H1 (cell line): ENCODE results near the gene RAB1A. TPM values are rescaled to one million over a fixed set of nuclear protein-coding genes. Genes with fewer than 3 reads are reported as not detected.

Source experiments
- CTCF ChIA-PET: fragments of 300-600 bp; sonication (Branson Sonifier 250); formaldehyde crosslinking; loops from one replicate; lab custom pipeline; 2021; ENCODE audit not compliant: partially characterized antibody; lab: Charles Lee
- POLR2A ChIA-PET: fragments of 300-600 bp; sonication (Branson Sonifier 250); formaldehyde crosslinking; loops from one replicate; lab custom pipeline; 2021; ENCODE audit warnings: inconsistent platforms; ENCODE audit not compliant: partially characterized antibody; lab: Charles Lee
- DNase-seq, 2 experiments: peaks; one replicate each; pipeline versions ENCODE4 v3.0.0 to v3.0.0-alpha.2; 2010 to 2022; ENCODE audit warnings: low spot score in 2 of 2, low read depth in 1 of 2, mixed read lengths in 1 of 2
- FAIRE-seq: peaks from 2 replicates; lab custom pipeline; 2011; peaks lifted over from hg19 to GRCh38; lab: Jason Lieb, UNC
- H2AFZ ChIP-seq: 2 replicates; pipeline ENCODE4 v1.8.1; 2012; ENCODE audit warnings: low read length, inconsistent platforms
- H2AK5ac ChIP-seq: 2 replicates; pipeline ENCODE4 v1.6.1; 2013; ENCODE audit warnings: low read depth, low read length
- H2BK120ac ChIP-seq: replicated peaks from 2 replicates; pipeline ENCODE3; 2013; ENCODE audit warnings: low read depth, low read length, inconsistent platforms
- H2BK12ac ChIP-seq: 2 replicates; pipeline ENCODE4 v1.6.1; 2013; ENCODE audit warnings: low read depth, low read length
- H2BK15ac ChIP-seq: 2 replicates; pipeline ENCODE4 v1.6.1; 2013; ENCODE audit warnings: low read length
- H2BK20ac ChIP-seq: 2 replicates; pipeline ENCODE4 v1.6.1; 2013; ENCODE audit warnings: low read length
- H2BK5ac ChIP-seq: 2 replicates; pipeline ENCODE4 v1.6.1; 2013; ENCODE audit warnings: low read depth, low read length
- H3K14ac ChIP-seq: 2 replicates; pipeline ENCODE4 v1.6.1; 2013; ENCODE audit warnings: inconsistent platforms; ENCODE audit not compliant: insufficient read length
- H3K18ac ChIP-seq: 2 replicates; pipeline ENCODE4 v1.6.1; 2013; ENCODE audit warnings: low read length; ENCODE audit errors: extremely low read depth
- H3K23ac ChIP-seq: 2 replicates; pipeline ENCODE4 v1.6.1; 2013; ENCODE audit warnings: inconsistent platforms; ENCODE audit not compliant: insufficient read length
- H3K23me2 ChIP-seq: 2 replicates; pipeline ENCODE4 v1.6.1; 2013; ENCODE audit warnings: low read depth, low read length
- H3K27ac ChIP-seq: 2 replicates; pipeline ENCODE4 v1.6.1; 2011; ENCODE audit warnings: low read depth, low read length, inconsistent platforms
- H3K27me3 ChIP-seq, 4 experiments: replicated peaks in 1 of 4; 1 replicate in 1 of 4; 2 replicates in 3 of 4; pipeline versions ENCODE4 v1.6.1 to v1.8.1; 2011 to 2013; ENCODE audit warnings: low read length in 3 of 4, mild to moderate bottlenecking in 3 of 4, inconsistent platforms in 2 of 4, mixed read lengths in 2 of 4, moderate library complexity in 1 of 4; ENCODE audit not compliant: control insufficient read depth in 3 of 4, insufficient read depth in 3 of 4; ENCODE audit errors: extremely low read depth in 1 of 4
- H3K36me3 ChIP-seq, 4 experiments: 2 replicates each; pipeline versions ENCODE4 v1.6.1 to v1.8.1; 2011 to 2013; ENCODE audit warnings: mild to moderate bottlenecking in 4 of 4, low read length in 3 of 4, moderate library complexity in 2 of 4, control low read depth in 1 of 4, inconsistent platforms in 1 of 4; ENCODE audit not compliant: insufficient read depth in 4 of 4, control insufficient read depth in 2 of 4
- H3K4ac ChIP-seq: replicated peaks from 2 replicates; pipeline ENCODE3; 2013; ENCODE audit warnings: low read length, low read depth, mixed read lengths, inconsistent platforms; ENCODE audit not compliant: insufficient read length
- H3K4me1 ChIP-seq, 4 experiments: replicated peaks in 1 of 4; 1 replicate in 1 of 4; 2 replicates in 3 of 4; pipeline versions ENCODE4 v1.6.1 to v1.8.1; 2011 to 2013; ENCODE audit warnings: low read length in 3 of 4, inconsistent platforms in 2 of 4, mixed read lengths in 1 of 4; ENCODE audit not compliant: insufficient read depth in 4 of 4, control insufficient read depth in 3 of 4
- H3K4me2 ChIP-seq, 2 experiments: 2 replicates each; pipeline versions ENCODE4 v1.6.1 to v1.8.1; 2011 to 2013; ENCODE audit warnings: low read depth in 2 of 2, low read length in 2 of 2, control low read depth in 1 of 2, inconsistent platforms in 1 of 2, mild to moderate bottlenecking in 1 of 2; ENCODE audit not compliant: insufficient read depth in 1 of 2
- H3K4me3 ChIP-seq, 4 experiments: fragments of 200-600, 300-600 bp in 1 of 4; sonication (generic), shearing (Covaris generic), sonication (Bioruptor Twin) in 1 of 4; 2 replicates each; pipeline versions ENCODE4 v1.5.1 to v1.8.1; 2011 to 2016; ENCODE audit warnings: low read length in 4 of 4, low read depth in 3 of 4, control low read depth in 2 of 4, inconsistent platforms in 2 of 4, mild to moderate bottlenecking in 2 of 4, mixed read lengths in 1 of 4, moderate library complexity in 1 of 4; ENCODE audit not compliant: insufficient read depth in 2 of 4; ENCODE audit errors: extremely low read depth in 1 of 4
- H3K56ac ChIP-seq: replicated peaks from 2 replicates; pipeline ENCODE3; 2013; ENCODE audit warnings: low read depth, mild to moderate bottlenecking, mixed read lengths, low read length, inconsistent platforms; ENCODE audit not compliant: insufficient read length
- H3K79me1 ChIP-seq: 2 replicates; pipeline ENCODE4 v1.6.1; 2013; ENCODE audit warnings: low read depth, low read length, control low read depth
- H3K79me2 ChIP-seq, 2 experiments: 2 replicates each; pipeline versions ENCODE4 v1.6.1 to v1.8.1; 2012 to 2013; ENCODE audit warnings: low read length in 2 of 2, mild to moderate bottlenecking in 2 of 2, inconsistent platforms in 1 of 2; ENCODE audit not compliant: insufficient read depth in 2 of 2, control insufficient read depth in 1 of 2
- H3K9ac ChIP-seq, 4 experiments: replicated peaks in 1 of 4; 1 replicate in 1 of 4; 2 replicates in 3 of 4; pipeline versions ENCODE4 v1.6.1 to v1.8.1; 2011 to 2013; ENCODE audit warnings: low read depth in 3 of 4, low read length in 3 of 4, control low read depth in 2 of 4, mild to moderate bottlenecking in 2 of 4, moderate library complexity in 2 of 4, inconsistent platforms in 1 of 4; ENCODE audit errors: extremely low read depth in 1 of 4
- H3K9me3 ChIP-seq, 2 experiments: 2 replicates each; pipeline versions ENCODE4 v1.6.1 to v1.8.1; 2012 to 2013; ENCODE audit warnings: mild to moderate bottlenecking in 2 of 2, moderate library complexity in 2 of 2, control low read depth in 1 of 2, inconsistent platforms in 1 of 2, low read depth in 1 of 2, low read length in 1 of 2, mixed read lengths in 1 of 2; ENCODE audit not compliant: insufficient read depth in 2 of 2
- H4K20me1 ChIP-seq, 2 experiments: replicated peaks in 1 of 2; 2 replicates each; pipeline versions ENCODE3 to v1.8.1; 2011 to 2013; ENCODE audit warnings: inconsistent platforms in 2 of 2, low read length in 2 of 2, mild to moderate bottlenecking in 1 of 2; ENCODE audit not compliant: insufficient read depth in 2 of 2, control insufficient read depth in 1 of 2
- H4K5ac ChIP-seq: 2 replicates; pipeline ENCODE4 v1.6.1; 2013; ENCODE audit warnings: low read length, low read depth, mixed read lengths, inconsistent platforms; ENCODE audit not compliant: insufficient read length
- H4K8ac ChIP-seq: 2 replicates; pipeline ENCODE4 v1.8.0; 2013; ENCODE audit warnings: mild to moderate bottlenecking, moderate library complexity, low read length, inconsistent platforms; ENCODE audit not compliant: insufficient read depth; ENCODE audit errors: extremely low read depth
- H4K91ac ChIP-seq: replicated peaks from 2 replicates; pipeline ENCODE3; 2013; ENCODE audit warnings: low read length, mixed read lengths, inconsistent platforms; ENCODE audit not compliant: insufficient read length
- BCL11A ChIP-seq, 2 experiments: IDR thresholded peaks; one replicate each; pipeline ENCODE4 v1.6.1; 2011; ENCODE audit warnings: low read depth in 2 of 2, low read length in 2 of 2, mild to moderate bottlenecking in 2 of 2
- BRCA1 ChIP-seq: IDR thresholded peaks from 2 replicates; pipeline ENCODE4 v1.6.1; 2012; ENCODE audit warnings: low read depth, low read length, improper control_type of control experiment
- GTF2F1 ChIP-seq: IDR thresholded peaks from 2 replicates; pipeline ENCODE4 v1.6.1; 2012; ENCODE audit warnings: low read depth, low read length, improper control_type of control experiment, borderline replicate concordance
- HDAC2 ChIP-seq, 2 experiments: fragments of 300-600 bp in 1 of 2; sonication (generic) in 1 of 2; IDR thresholded peaks; 2 replicates each; pipeline ENCODE4 v1.6.1; 2011 to 2012; ENCODE audit warnings: low read depth in 2 of 2, low read length in 2 of 2, mild to moderate bottlenecking in 2 of 2, moderate library complexity in 2 of 2, borderline replicate concordance in 1 of 2, inconsistent platforms in 1 of 2
- NANOG ChIP-seq: IDR thresholded peaks from 2 replicates; pipeline ENCODE4 v1.6.1; 2011; ENCODE audit warnings: low read length, low read depth, mild to moderate bottlenecking, inconsistent platforms; ENCODE audit not compliant: insufficient read depth, poor library complexity, severe bottlenecking
- RNF2 ChIP-seq: fragments of 200-900, 300-1000 bp; sonication (generic); IDR thresholded peaks from 2 replicates; pipeline ENCODE4 v1.7.1; 2016; ENCODE audit warnings: borderline replicate concordance, low read depth, mild to moderate bottlenecking, antibody characterized with exemption, low read length; ENCODE audit not compliant: poor library complexity, severe bottlenecking; ENCODE audit errors: missing control alignments
- RXRA ChIP-seq: IDR thresholded peaks from 2 replicates; pipeline ENCODE4 v1.6.1; 2011; ENCODE audit warnings: low read depth, mild to moderate bottlenecking, low read length, moderate library complexity; ENCODE audit not compliant: insufficient read depth
- TBP ChIP-seq: IDR thresholded peaks from 2 replicates; pipeline ENCODE4 v1.6.1; 2011; ENCODE audit warnings: low read depth, low read length, improper control_type of control experiment
- WGBS, 2 experiments: shearing (Covaris generic) in 1 of 2; methylation state at CpG; one replicate each; pipeline versions ENCODE4 v1.1.6 to v1.1.7; 2013 to 2015; ENCODE audit warnings: low lambda C conversion rate in 2 of 2, mixed read lengths in 2 of 2, inconsistent platforms in 1 of 2, low coverage in 1 of 2, missing lambda C conversion rate in 1 of 2; ENCODE audit not compliant: insufficient replicate concordance in 2 of 2, insufficient coverage in 1 of 2, insufficient read length in 1 of 2; ENCODE audit errors: extremely low coverage in 1 of 2, missing lambda C conversion rate in 1 of 2; 5-methylcytosine and 5-hydroxymethylcytosine counted together
- polyA plus RNA-seq, 7 experiments: library from polyadenylated mRNA; depleted of rRNA in 3 of 7; stranded (reverse) in 5 of 7; unstranded in 2 of 7; fragments of >200 nt in 5 of 7; fragments of 200-250 nt in 2 of 7; gene quantifications; 1 replicate in 5 of 7; 2 replicates in 1 of 7; 4 replicates in 1 of 7; pipeline versions ENCODE4 v1.2.1 to v1.2.3, GENCODE V29; 2011 to 2013; ENCODE audit warnings: missing spikeins in 2 of 7, mixed read lengths in 2 of 7
- total RNA-seq: library from RNA; stranded (reverse); fragmentation: NEBNext Ultra II Directional; extraction: Animal tissue kit (Norgen Biotek cat#: 25700); gene quantifications from 2 replicates; pipeline ENCODE4 v1.2.1, GENCODE V29; 2021
- TF ChIP-seq, protein P1 (sequence below): IDR thresholded peaks from 2 replicates; pipeline ENCODE4 v1.6.1; 2012; ENCODE audit warnings: inconsistent platforms

RAB1A gene
- total and polyA plus RNA-seq, 2 of the 8 experiments (the other 6 are each of a cell fraction or from before 2014, with no cell fraction given) = 77.9 to 120 TPM

DNA sequence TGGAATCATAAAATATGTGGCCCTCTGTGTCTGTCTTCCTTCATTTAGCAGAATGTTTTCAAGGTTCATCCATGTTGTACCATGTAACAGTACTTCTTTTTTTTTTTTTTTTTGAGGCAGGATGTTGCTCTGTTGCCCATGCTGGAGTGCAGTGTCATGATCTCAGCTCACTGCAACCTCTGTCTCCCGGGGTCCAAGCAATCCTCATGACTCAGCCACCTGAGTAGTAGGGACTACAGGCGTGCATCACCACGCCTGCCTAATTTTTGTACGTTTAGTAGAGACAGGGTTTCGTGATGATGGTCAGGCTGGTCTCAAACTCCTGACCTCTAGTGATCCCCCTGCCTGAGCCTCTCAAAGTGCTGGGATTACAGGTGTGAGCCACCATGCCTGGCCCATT lies 31.2 kb downstream of the RAB1A start:
- no peak overlapping the region for H3K4ac ChIP-seq
- H3K9ac ChIP-seq = no peak overlapping the region
- H3K79me1 ChIP-seq = no peaks in the 10 kb centered on the region; the same call in 1 of the 2 replicates
- peaks cover 4 to 52% (median 6%) of the 10 kb centered on the region in 4 experiments; a peak in 5 of 8 replicates for H3K36me3 ChIP-seq
- H3K27me3 ChIP-seq = no peaks in the 10 kb centered on the region
- H3K23me2 ChIP-seq = no peaks in the 10 kb centered on the region
- 93% methylated on average over 5 of the region's 5 CpGs; no CpG with 5 or more reads in 1 of the 2 experiments for WGBS, 2 experiments
- no peak overlapping the region for H2AFZ ChIP-seq
- no peak overlapping the region for H4K5ac ChIP-seq
- no peak overlapping the region for H3K4me3 ChIP-seq
- H4K91ac ChIP-seq = no peak overlapping the region
- H3K79me2 ChIP-seq = peaks cover 0 to 6% of the 10 kb centered on the region in 2 experiments; a peak in 2 of 4 replicates
- no peaks in the 10 kb centered on the region for H3K4me1 ChIP-seq
- no peak overlapping the region for H2BK20ac ChIP-seq
- FAIRE-seq = no peak
- H2BK5ac ChIP-seq = no peak overlapping the region
- ChIA-PET CTCF (interaction anchor here (1.2 kb wide), 1 partner anchor 31 kb away, joined by 3 read pairs; no protein-coding TSS in a partner anchor), POLR2A (no interaction called here)
- no peak overlapping the region for H3K18ac ChIP-seq
- H2AK5ac ChIP-seq = no peak overlapping the region
- H3K4me2 ChIP-seq = no peak overlapping the region
- no peak overlapping the region for H3K23ac ChIP-seq
- H4K8ac ChIP-seq = no peak overlapping the region
- H3K27ac ChIP-seq = no peak overlapping the region
- H3K14ac ChIP-seq = no peak overlapping the region
- peaks cover 1 to 2% of the 10 kb centered on the region in 2 experiments for H4K20me1 ChIP-seq
- TF ChIP-seq TBP (no peak), HDAC2 (IDR thresholded peaks at IDR 0.05; ENCODE audit: borderline replicate concordance in 1 of 2, low read depth in 2 of 2, low read length in 2 of 2) (no peak), BRCA1 (no peak), GTF2F1 (no peak), RNF2 (no peak), RXRA (no peak), BCL11A (IDR thresholded peaks at IDR 0.05; ENCODE audit: low read depth in 2 of 2, low read length in 2 of 2) (no peak), NANOG (no peak)
- TF ChIP-seq, protein P1, sequence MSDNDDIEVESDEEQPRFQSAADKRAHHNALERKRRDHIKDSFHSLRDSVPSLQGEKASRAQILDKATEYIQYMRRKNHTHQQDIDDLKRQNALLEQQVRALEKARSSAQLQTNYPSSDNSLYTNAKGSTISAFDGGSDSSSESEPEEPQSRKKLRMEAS = no peak
- H2BK15ac ChIP-seq = no peak overlapping the region
- H2BK12ac ChIP-seq = no peak overlapping the region
- H3K9me3 ChIP-seq = no peaks in the 10 kb centered on the region
- no peak overlapping the region for H3K56ac ChIP-seq
- H2BK120ac ChIP-seq = no peak overlapping the region
- DNase-seq = no peak
